GM12864 (cell line): Measurements from ENCODE around the gene TULP1.

Experiments used
- DNase-seq: peaks from one replicate; pipeline ENCODE4 v3.0.0-alpha.2; 2011; ENCODE audit warnings: low read depth
- H3K4me3 ChIP-seq: 2 replicates; pipeline ENCODE4 v1.5.1; 2011; ENCODE audit warnings: mild to moderate bottlenecking, low read depth, low read length, control low read depth
- CTCF ChIP-seq: IDR thresholded peaks from 2 replicates; pipeline ENCODE4 v1.5.1; 2011; ENCODE audit warnings: low read depth, mild to moderate bottlenecking, moderate library complexity, low read length, control low read depth, inconsistent platforms; ENCODE audit errors: missing control alignments

Gene TULP1

GRCh38 chr6:35493307-35493983, 19.3 kb downstream of the TULP1 start:
- no peak for TF ChIP-seq CTCF
- no peak for DNase-seq
- no peak overlapping the region for H3K4me3 ChIP-seq

GRCh38 chr6:35492974-35493284, 19.8 kb downstream of the TULP1 start:
- TF ChIP-seq CTCF: no peak
- DNase-seq: no peak
- no peak overlapping the region for H3K4me3 ChIP-seq

GRCh38 chr6:35492258-35492973, 20.3 kb downstream of the TULP1 start:
- no peak overlapping the region for H3K4me3 ChIP-seq
- no peak for TF ChIP-seq CTCF
- DNase-seq: no peak

- DNase-seq: no peak
- no peak for TF ChIP-seq CTCF
- no peak overlapping the region for H3K4me3 ChIP-seq
Measured at GRCh38 chr6:35491558-35492257, 21.0 kb downstream of the TULP1 start.

- DNase-seq: no peak
- TF ChIP-seq CTCF: no peak
- H3K4me3 ChIP-seq: no peak overlapping the region
Measured at GRCh38 chr6:35490821-35491557, 21.7 kb downstream of the TULP1 start.

- no peak for DNase-seq
- no peak overlapping the region for H3K4me3 ChIP-seq
- TF ChIP-seq CTCF: no peak
Measured at GRCh38 chr6:35489995-35490791, 22.5 kb downstream of the TULP1 start.
